Lower lobe of right lung (tissue), 2 donors: Measurements from ENCODE around the gene XDH. TPM values are rescaled to one million over a fixed set of nuclear protein-coding genes. Genes with fewer than 3 reads are reported as not detected.

Experiments
- ATAC-seq, 2 donors: fragments of 200-7000 bp; cut with Tn5 transposase; one replicate each; pipeline ENCODE4 v1.9.1; 2020 to 2022; ENCODE audit warnings: mild to moderate bottlenecking in 2 of 2, moderate library complexity in 2 of 2
- DNase-seq: peaks from one replicate; pipeline ENCODE4 v3.0.0-alpha.2; 2020
- H3K27ac ChIP-seq: fragments of 200-600 bp; one replicate; pipeline ENCODE4 v1.8.0; 2022
- H3K27me3 ChIP-seq: fragments of 200-600 bp; one replicate; pipeline ENCODE4 v1.8.0; 2022; ENCODE audit warnings: low read depth
- H3K36me3 ChIP-seq: fragments of 200-600 bp; one replicate; pipeline ENCODE4 v1.8.0; 2022; ENCODE audit warnings: mild to moderate bottlenecking
- H3K4me1 ChIP-seq: fragments of 200-600 bp; one replicate; pipeline ENCODE4 v1.8.0; 2022
- H3K4me3 ChIP-seq: fragments of 200-600 bp; one replicate; pipeline ENCODE4 v1.8.0; 2022; ENCODE audit warnings: mild to moderate bottlenecking
- H3K9me3 ChIP-seq: fragments of 200-600 bp; one replicate; pipeline ENCODE4 v1.8.0; 2022
- intact Hi-C: fragments of 100-400 bp; cut with DNase I; formaldehyde crosslinking; loops from one replicate; pipeline ENCODE4 v1.11.0; 2022
- total RNA-seq: library from RNA; stranded (reverse); fragmentation: NEBNext Ultra II Directional; extraction: Animal tissue kit (Norgen Biotek cat#: 25700); gene quantifications from one replicate; pipeline ENCODE4 v1.2.1, GENCODE V29; 2021
- TF ChIP-seq, protein P1 (sequence below): fragments of 200-600 bp; IDR thresholded peaks from one replicate; pipeline ENCODE4 v1.8.0; 2022; ENCODE audit warnings: antibody characterized with exemption, mild to moderate bottlenecking
- donor health status: DM: no; HTN: yes; CAD: no; lungs with severe emphysema.

The XDH gene
- total RNA-seq, 1 donor from 2014 or later: 0.27 TPM

DNA sequence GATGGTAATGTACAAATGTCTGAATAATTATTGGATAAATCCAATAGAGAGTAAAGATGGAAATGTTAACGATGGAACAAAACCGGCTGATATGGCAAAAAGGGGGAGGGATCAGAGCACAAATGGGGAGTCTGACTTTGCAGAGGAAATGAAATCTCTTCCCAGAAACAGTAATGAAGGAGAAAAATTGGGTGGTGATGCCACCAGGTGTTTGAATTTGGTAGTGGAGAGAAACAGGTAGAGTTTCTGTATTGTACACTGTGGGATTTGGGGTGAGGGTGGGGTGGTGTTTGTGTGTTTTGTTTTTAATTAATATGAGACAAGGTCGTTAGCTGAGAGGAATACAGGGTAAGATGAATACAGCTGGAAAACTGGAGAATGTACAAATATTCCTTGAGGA is 20.4 kb upstream of the XDH start:
- no peak for ATAC-seq
- H3K36me3 ChIP-seq: no peaks in the 10 kb centered on the region
- H3K4me3 ChIP-seq: no peak overlapping the region
- no peaks in the 10 kb centered on the region for H3K4me1 ChIP-seq
- H3K27me3 ChIP-seq: no peaks in the 10 kb centered on the region
- DNase-seq: no peak
- H3K9me3 ChIP-seq: no peaks in the 10 kb centered on the region
- TF ChIP-seq, protein P1, sequence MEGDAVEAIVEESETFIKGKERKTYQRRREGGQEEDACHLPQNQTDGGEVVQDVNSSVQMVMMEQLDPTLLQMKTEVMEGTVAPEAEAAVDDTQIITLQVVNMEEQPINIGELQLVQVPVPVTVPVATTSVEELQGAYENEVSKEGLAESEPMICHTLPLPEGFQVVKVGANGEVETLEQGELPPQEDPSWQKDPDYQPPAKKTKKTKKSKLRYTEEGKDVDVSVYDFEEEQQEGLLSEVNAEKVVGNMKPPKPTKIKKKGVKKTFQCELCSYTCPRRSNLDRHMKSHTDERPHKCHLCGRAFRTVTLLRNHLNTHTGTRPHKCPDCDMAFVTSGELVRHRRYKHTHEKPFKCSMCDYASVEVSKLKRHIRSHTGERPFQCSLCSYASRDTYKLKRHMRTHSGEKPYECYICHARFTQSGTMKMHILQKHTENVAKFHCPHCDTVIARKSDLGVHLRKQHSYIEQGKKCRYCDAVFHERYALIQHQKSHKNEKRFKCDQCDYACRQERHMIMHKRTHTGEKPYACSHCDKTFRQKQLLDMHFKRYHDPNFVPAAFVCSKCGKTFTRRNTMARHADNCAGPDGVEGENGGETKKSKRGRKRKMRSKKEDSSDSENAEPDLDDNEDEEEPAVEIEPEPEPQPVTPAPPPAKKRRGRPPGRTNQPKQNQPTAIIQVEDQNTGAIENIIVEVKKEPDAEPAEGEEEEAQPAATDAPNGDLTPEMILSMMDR: no peak
- no peak overlapping the region for H3K27ac ChIP-seq
- intact Hi-C loops: no loop called here

- H3K36me3 ChIP-seq: no peaks in the 10 kb centered on the region
- H3K9me3 ChIP-seq: no peaks in the 10 kb centered on the region
- DNase-seq (no peak), ATAC-seq (no peak)
- H3K4me1 ChIP-seq: no peaks in the 10 kb centered on the region
- H3K4me3 ChIP-seq: no peak overlapping the region
- no peak overlapping the region for H3K27ac ChIP-seq
- TF ChIP-seq, protein P1: no peak
- intact Hi-C loops: no loop called here
- H3K27me3 ChIP-seq: no peaks in the 10 kb centered on the region
These were observed 19.0 kb upstream of the XDH start for GRCh38 chr2:31433541-31433940.

DNA sequence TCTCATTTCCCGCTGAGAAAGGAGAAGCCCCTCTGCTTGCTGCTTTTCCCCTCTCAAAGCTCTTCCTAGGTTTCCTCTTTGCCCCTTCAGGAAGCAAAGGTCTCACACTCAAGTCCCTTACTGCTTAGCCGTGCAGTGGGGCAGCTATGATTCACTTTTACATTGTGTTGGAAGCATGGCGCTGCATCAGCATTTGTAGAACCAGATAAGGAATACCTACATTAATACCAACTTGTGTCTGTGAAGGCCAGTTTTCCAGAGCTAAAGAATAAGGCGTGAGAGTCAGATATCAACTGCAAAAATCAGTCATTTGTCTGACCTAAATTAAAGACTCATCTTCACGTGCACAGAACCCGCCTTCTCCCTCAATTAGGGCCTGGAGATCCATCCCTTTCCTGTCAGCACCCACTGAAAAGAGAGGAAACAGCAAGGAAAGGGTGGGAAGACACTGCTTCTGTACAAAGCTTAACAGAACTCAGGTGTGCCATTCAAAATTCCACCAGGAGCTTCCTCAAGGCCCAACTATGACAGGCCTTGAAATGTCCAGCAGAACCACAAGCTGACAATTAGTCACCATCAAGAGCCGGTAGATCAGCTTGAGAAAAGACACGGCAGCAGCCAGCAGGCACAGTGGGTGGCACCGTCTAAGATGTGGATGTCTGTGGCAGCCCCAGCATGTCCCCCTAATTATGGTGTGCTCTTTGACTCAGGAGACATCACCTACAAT is 16.1 kb upstream of the XDH start:
- Histone ChIP-seq H3K9me3 (no peaks in the 10 kb centered on the region), H3K4me3 (no peak overlapping the region), H3K27ac (no peak overlapping the region), H3K4me1 (no peaks in the 10 kb centered on the region), H3K27me3 (no peaks in the 10 kb centered on the region), H3K36me3 (no peaks in the 10 kb centered on the region)
- no peak for DNase-seq
- intact Hi-C loops: no loop called here
- TF ChIP-seq, protein P1: no peak
- no peak for ATAC-seq

DNA sequence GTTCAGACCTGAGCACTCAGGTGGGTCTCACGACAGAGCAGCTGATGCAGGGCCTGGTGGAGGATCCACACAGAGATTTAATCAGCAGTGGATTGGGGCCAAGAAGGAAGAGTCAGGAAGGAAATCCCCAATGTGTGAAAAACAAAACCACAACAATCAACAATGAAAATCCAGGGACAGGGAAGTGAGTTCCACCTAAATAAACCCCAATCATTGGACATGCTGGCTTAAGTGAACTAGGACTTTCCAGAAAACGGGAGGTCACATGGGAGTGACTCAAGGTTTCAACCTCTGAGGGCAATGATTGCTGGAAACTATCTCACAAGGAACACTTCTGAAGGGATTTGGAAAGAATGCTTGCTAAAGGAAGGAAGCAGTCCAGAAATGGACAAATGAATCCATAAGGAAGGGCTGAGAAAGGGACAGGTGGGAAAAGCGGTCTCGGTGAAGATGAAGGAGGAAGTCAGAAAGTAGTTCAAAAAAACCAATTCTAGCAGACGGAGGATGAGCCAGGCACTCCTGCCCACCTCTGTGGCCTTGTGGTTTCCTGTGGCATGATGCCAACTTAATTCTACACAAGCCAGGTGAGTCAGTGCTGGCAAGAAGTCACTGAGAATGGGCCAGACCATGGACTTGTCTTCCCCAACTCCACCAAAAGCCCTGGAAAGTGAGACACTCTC is 15.4 kb upstream of the XDH start:
- Histone ChIP-seq H3K36me3 (no peaks in the 10 kb centered on the region), H3K27ac (no peak overlapping the region), H3K4me1 (no peaks in the 10 kb centered on the region), H3K9me3 (no peaks in the 10 kb centered on the region), H3K4me3 (no peak overlapping the region), H3K27me3 (no peaks in the 10 kb centered on the region)
- DNase-seq (no peak), ATAC-seq (no peak)
- TF ChIP-seq, protein P1: no peak
- intact Hi-C loops: no loop called here

- no peak overlapping the region for H3K4me3 ChIP-seq
- H3K27me3 ChIP-seq: no peaks in the 10 kb centered on the region
- ATAC-seq (no peak), DNase-seq (no peak)
- intact Hi-C loops: no loop called here
- no peaks in the 10 kb centered on the region for H3K4me1 ChIP-seq
- H3K36me3 ChIP-seq: no peaks in the 10 kb centered on the region
- H3K9me3 ChIP-seq: no peaks in the 10 kb centered on the region
- H3K27ac ChIP-seq: no peak overlapping the region
- TF ChIP-seq, protein P1: no peak
These were observed 14.5 kb upstream of the XDH start for GRCh38 chr2:31429040-31429439.
